GM23338 (cell line): ENCODE measurements around the gene CSNK1A1. TPM values are rescaled to one million over a fixed set of nuclear protein-coding genes. Genes with fewer than 3 reads are reported as not detected.

Experiments used
- ATAC-seq: fragments of 200-7000 bp; cut with Tn5 transposase; 3 replicates; pipeline ENCODE4 v1.9.1; 2020
- DNase-seq: peaks from one replicate; pipeline ENCODE4 v3.0.0-alpha.2; 2015; ENCODE audit warnings: low spot score
- H2AFZ ChIP-seq: fragments of 200-600 bp; sonication (generic); 2 replicates; pipeline ENCODE4 v1.8.0; 2016; ENCODE audit warnings: antibody characterized with exemption, mild to moderate bottlenecking, moderate library complexity
- H3F3A ChIP-seq: fragments of 200-600 bp; sonication (generic); replicated peaks from 2 replicates; pipeline ENCODE4 v1.8.0; 2017; ENCODE audit warnings: antibody characterized with exemption, mixed run types, low read depth
- H3K27ac ChIP-seq: fragments of 200-600 bp; sonication (generic); 2 replicates; pipeline ENCODE4 v1.6.1; 2016; ENCODE audit warnings: low read depth
- H3K27me3 ChIP-seq: fragments of 200-600 bp; sonication (generic); 2 replicates; pipeline ENCODE4 v1.8.0; 2016; ENCODE audit warnings: mild to moderate bottlenecking, mixed run types, moderate library complexity; ENCODE audit not compliant: insufficient read depth
- H3K36me3 ChIP-seq: fragments of 200-600 bp; sonication (generic); 2 replicates; pipeline ENCODE4 v1.8.0; 2016; ENCODE audit warnings: mild to moderate bottlenecking; ENCODE audit not compliant: insufficient read depth
- H3K4me1 ChIP-seq: fragments of 200-600 bp; sonication (generic); 2 replicates; pipeline ENCODE4 v1.8.0; 2016; ENCODE audit warnings: mild to moderate bottlenecking, moderate library complexity; ENCODE audit not compliant: insufficient read depth
- H3K4me2 ChIP-seq: fragments of 200-600 bp; sonication (generic); 2 replicates; pipeline ENCODE4 v1.7.1; 2017; ENCODE audit warnings: mixed run types
- H3K4me3 ChIP-seq: fragments of 200-600 bp; sonication (generic); 2 replicates; pipeline ENCODE4 v1.6.1; 2016; ENCODE audit warnings: mixed run types
- H3K79me2 ChIP-seq: fragments of 200-600 bp; sonication (generic); replicated peaks from 2 replicates; pipeline ENCODE4 v1.8.0; 2017; ENCODE audit warnings: mild to moderate bottlenecking; ENCODE audit not compliant: insufficient read depth
- H3K9me2 ChIP-seq: fragments of 200-600 bp; sonication (generic); 2 replicates; pipeline ENCODE4 v1.8.0; 2017; ENCODE audit not compliant: insufficient read depth
- H4K20me1 ChIP-seq: fragments of 200-600 bp; sonication (generic); replicated peaks from 2 replicates; pipeline ENCODE4 v1.8.0; 2017; ENCODE audit warnings: mild to moderate bottlenecking; ENCODE audit not compliant: insufficient read depth
- H3K27ac Mint-ChIP-seq: 2 replicates; pipeline ENCODE4 v1.8.0; 2020; ENCODE audit warnings: inconsistent platforms, mild to moderate bottlenecking, moderate library complexity, mixed read lengths
- H3K27me3 Mint-ChIP-seq: 3 replicates; pipeline ENCODE4 v1.8.0; 2022; ENCODE audit warnings: low read depth, mild to moderate bottlenecking, moderate library complexity, mixed read lengths, inconsistent platforms; ENCODE audit not compliant: insufficient read depth, poor library complexity
- H3K36me3 Mint-ChIP-seq: 3 replicates; pipeline ENCODE4 v1.8.0; 2021; ENCODE audit warnings: low read depth, mild to moderate bottlenecking, inconsistent platforms, moderate library complexity, mixed read lengths
- H3K4me1 Mint-ChIP-seq: 3 replicates; pipeline ENCODE4 v1.8.0; 2020; ENCODE audit warnings: mild to moderate bottlenecking, inconsistent platforms, mixed read lengths
- H3K4me3 Mint-ChIP-seq: 3 replicates; pipeline ENCODE4 v1.8.0; 2021; ENCODE audit warnings: moderate library complexity, mild to moderate bottlenecking, inconsistent platforms, mixed read lengths
- H3K9me3 Mint-ChIP-seq: 3 replicates; pipeline ENCODE4 v1.8.0; 2020; ENCODE audit warnings: moderate library complexity, mild to moderate bottlenecking, inconsistent platforms, mixed read lengths
- CREB1 ChIP-seq: fragments of 250-450 bp; sonication (Bioruptor Pico); IDR thresholded peaks from 2 replicates; pipeline ENCODE4 v1.5.0; 2020; ENCODE audit warnings: low read depth, mild to moderate bottlenecking, moderate library complexity
- ETS1 ChIP-seq: IDR thresholded peaks from 2 replicates; pipeline ENCODE4 v1.6.1; 2016; ENCODE audit warnings: antibody characterized with exemption
- EZH2phosphoT487 ChIP-seq: fragments of 200-600 bp; sonication (generic); IDR thresholded peaks from one replicate; pipeline ENCODE4 v1.8.1; 2018; ENCODE audit warnings: antibody characterized with exemption; ENCODE audit not compliant: unreplicated experiment
- NANOG ChIP-seq: IDR thresholded peaks from 2 replicates; pipeline ENCODE4 v1.6.1; 2016; ENCODE audit warnings: antibody characterized with exemption, borderline replicate concordance
- REST ChIP-seq: IDR thresholded peaks from one replicate; pipeline ENCODE4 v1.6.1; 2018; ENCODE audit warnings: antibody characterized with exemption; ENCODE audit not compliant: unreplicated experiment
- STAT1 ChIP-seq: IDR thresholded peaks from one replicate; pipeline ENCODE4 v1.6.1; 2016; ENCODE audit warnings: antibody characterized with exemption; ENCODE audit not compliant: unreplicated experiment
- ZNF114 ChIP-seq: fragments of 250-450 bp; sonication (Bioruptor Pico); IDR thresholded peaks from 2 replicates; pipeline ENCODE4 v1.5.0; 2020; ENCODE audit warnings: mild to moderate bottlenecking, moderate library complexity
- ZNF331 ChIP-seq: fragments of 250-450 bp; sonication (Bioruptor Pico); IDR thresholded peaks from 2 replicates; pipeline ENCODE4 v1.5.0; 2020; ENCODE audit warnings: low read depth, mild to moderate bottlenecking, moderate library complexity
- polyA plus RNA-seq: library from polyadenylated mRNA; unstranded; fragments of >200 nt; fragmentation: Nextera tagmentation; extraction: Ambion mirVana; gene quantifications from 2 replicates; pipeline ENCODE4 v1.2.1, GENCODE V29; 2016
- total RNA-seq: library from RNA; depleted of rRNA; stranded (reverse); fragments of >200 nt; shearing (Covaris generic); gene quantifications from 2 replicates; pipeline ENCODE4 v1.2.3, GENCODE V29; 2014
- TF ChIP-seq, protein P1 (sequence below), 2 experiments: fragments of 200-600 bp in 1 of 2; sonication (generic) in 1 of 2; conservative IDR thresholded peaks; 2 replicates each; pipeline versions ENCODE4 v1.5.1 to v1.6.1; 2016 to 2017; ENCODE audit warnings: antibody characterized with exemption in 2 of 2, low read depth in 2 of 2, mild to moderate bottlenecking in 2 of 2, moderate library complexity in 1 of 2

CSNK1A1 gene
- total and polyA plus RNA-seq, 2 experiments from 2014 or later = 110 to 233 TPM

DNA sequence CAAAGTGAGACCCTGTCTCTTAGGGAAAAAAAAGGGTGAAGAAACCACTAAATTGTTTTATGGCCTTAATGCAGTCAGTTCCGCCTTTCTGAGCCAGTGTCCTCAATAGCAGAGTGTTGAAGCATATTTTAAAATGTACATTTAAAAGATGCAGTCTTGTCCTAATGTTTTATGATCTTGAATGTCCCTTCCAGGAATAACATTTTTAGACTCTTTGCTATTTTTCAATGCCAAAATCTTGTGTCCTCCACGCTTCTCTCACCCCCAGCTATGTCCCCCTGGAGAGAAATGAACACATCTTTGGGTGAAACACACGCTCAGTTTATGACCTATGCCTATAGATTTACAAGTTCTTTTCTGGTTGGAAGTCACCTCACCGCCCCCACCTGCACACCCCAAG is 69.8 kb downstream of the CSNK1A1 start:
- Mint-ChIP-seq H3K4me3 (no peak overlapping the region), H3K36me3 (no peaks in the 10 kb centered on the region), H3K27ac (no peak overlapping the region), H3K9me3 (no peaks in the 10 kb centered on the region), H3K27me3 (peaks cover 3% of the 10 kb centered on the region), H3K4me1 (peaks cover 3% of the 10 kb centered on the region; the same call in 2 of the 3 replicates)
- Histone ChIP-seq H3F3A (no peaks in the 10 kb centered on the region), H3K79me2 (no peaks in the 10 kb centered on the region), H4K20me1 (no peaks in the 10 kb centered on the region), H3K9me2 (no peaks in the 10 kb centered on the region), H3K4me3 (no peak overlapping the region), H2AFZ (0 out of 2 replicates have a peak overlapping the region, but pooled peaks have one; percentile 81), H3K4me2 (no peak overlapping the region), H3K36me3 (no peaks in the 10 kb centered on the region), H3K4me1 (no peaks in the 10 kb centered on the region), H3K27ac (no peak overlapping the region), H3K27me3 (no peaks in the 10 kb centered on the region)
- no peak for TF ChIP-seq NANOG
- TF ChIP-seq EZH2phosphoT487 = no peak
- TF ChIP-seq, protein P1, sequence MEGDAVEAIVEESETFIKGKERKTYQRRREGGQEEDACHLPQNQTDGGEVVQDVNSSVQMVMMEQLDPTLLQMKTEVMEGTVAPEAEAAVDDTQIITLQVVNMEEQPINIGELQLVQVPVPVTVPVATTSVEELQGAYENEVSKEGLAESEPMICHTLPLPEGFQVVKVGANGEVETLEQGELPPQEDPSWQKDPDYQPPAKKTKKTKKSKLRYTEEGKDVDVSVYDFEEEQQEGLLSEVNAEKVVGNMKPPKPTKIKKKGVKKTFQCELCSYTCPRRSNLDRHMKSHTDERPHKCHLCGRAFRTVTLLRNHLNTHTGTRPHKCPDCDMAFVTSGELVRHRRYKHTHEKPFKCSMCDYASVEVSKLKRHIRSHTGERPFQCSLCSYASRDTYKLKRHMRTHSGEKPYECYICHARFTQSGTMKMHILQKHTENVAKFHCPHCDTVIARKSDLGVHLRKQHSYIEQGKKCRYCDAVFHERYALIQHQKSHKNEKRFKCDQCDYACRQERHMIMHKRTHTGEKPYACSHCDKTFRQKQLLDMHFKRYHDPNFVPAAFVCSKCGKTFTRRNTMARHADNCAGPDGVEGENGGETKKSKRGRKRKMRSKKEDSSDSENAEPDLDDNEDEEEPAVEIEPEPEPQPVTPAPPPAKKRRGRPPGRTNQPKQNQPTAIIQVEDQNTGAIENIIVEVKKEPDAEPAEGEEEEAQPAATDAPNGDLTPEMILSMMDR (conservative IDR thresholded peaks at IDR 0.05; ENCODE audit: low read depth in 2 of 2) = no peak
- TF ChIP-seq ZNF114 (CRISPR knock-in tag) = no peak
- no peak for TF ChIP-seq ZNF331 (CRISPR knock-in tag)
- no peak for TF ChIP-seq ETS1
- TF ChIP-seq REST = no peak
- no peak for ATAC-seq
- DNase-seq = no peak

- Mint-ChIP-seq H3K27me3 (peaks cover 5% of the 10 kb centered on the region), H3K4me1 (peaks cover 2% of the 10 kb centered on the region; the same call in 2 of the 3 replicates), H3K36me3 (no peaks in the 10 kb centered on the region), H3K9me3 (no peaks in the 10 kb centered on the region), H3K4me3 (no peak overlapping the region), H3K27ac (no peak overlapping the region)
- H3F3A ChIP-seq = no peaks in the 10 kb centered on the region
- H3K4me2 ChIP-seq = no peak overlapping the region
- TF ChIP-seq CREB1 (CRISPR knock-in tag) (no peak), NANOG (no peak), EZH2phosphoT487 (no peak), REST (no peak), STAT1 (no peak)
- no peaks in the 10 kb centered on the region for H3K9me2 ChIP-seq
- no peaks in the 10 kb centered on the region for H3K79me2 ChIP-seq
- H3K27ac ChIP-seq = no peak overlapping the region
- H3K4me1 ChIP-seq = peaks cover 5% of the 10 kb centered on the region; the same call in 1 of the 2 replicates
- DNase-seq = no peak
- H3K27me3 ChIP-seq = no peaks in the 10 kb centered on the region
- no peak overlapping the region for H3K4me3 ChIP-seq
- ATAC-seq = no peak
- no peak overlapping the region for H2AFZ ChIP-seq
- no peaks in the 10 kb centered on the region for H4K20me1 ChIP-seq
- H3K36me3 ChIP-seq = no peaks in the 10 kb centered on the region
These were observed 72.5 kb downstream of the CSNK1A1 start for GRCh38 chr5:149478761-149479160.
